Measurements from ENCODE around the gene LY6G6C. TPM values are rescaled to one million over a fixed set of nuclear protein-coding genes. Genes with fewer than 3 reads are reported as not detected.

LY6G6C gene
- 1.0 TPM in 1 of 2 replicates, not detected in the other for total RNA-seq (2022)
- percentile 23 among the genes with signal in this experiment for Bru-seq, nascent RNA
- percentile 38 among the genes with signal in this experiment for BruChase-seq, experiment 1, labeled RNA remaining after a 6-hour chase
- percentile 38 among the genes with signal in this experiment for BruChase-seq, experiment 2, labeled RNA remaining after a 2-hour chase
- long read RNA-seq, result 0 reads

- BruUV-seq (replicated peaks), result no TSS peak
- Mint-ChIP-seq H3K9me3 (ENCODE audit: low read depth, unreplicated experiment) (no peaks in the 10 kb centered on the region), H3K27me3 (ENCODE audit: unreplicated experiment) (peaks cover 15% of the 10 kb centered on the region), H3K27ac (ENCODE audit: unreplicated experiment) (peak within 1 kb of the TSS; percentile 0), H3K36me3 (ENCODE audit: insufficient read depth, unreplicated experiment) (peaks cover 13% of the 10 kb centered on the region), H3K4me1 (ENCODE audit: low read depth, unreplicated experiment) (peaks cover 34% of the 10 kb centered on the region), H3K4me3 (ENCODE audit: low read depth, unreplicated experiment) (no peak within 1 kb of the TSS)
- DNase-seq, result no peak
- CTCF ChIA-PET, result interaction anchor here (1.3 kb wide), 1 partner anchor 18 kb away, joined by 3 read pairs; the partner anchor contains the start of gene ABHD16A
- intact Hi-C loops (cut with micrococcal nuclease; ENCODE audit: unreplicated experiment), result no loop called here
- TF ChIP-seq CTCF (IDR thresholded peaks at IDR 0.05; ENCODE audit: unreplicated experiment), result no peak
These were observed at the start of gene LY6G6C for GRCh38 chr6:31721351-31722020. TSS of gene LY6G6C (minus strand) at chr6:31721746. CDS start at chr6:31721679, 67 bp downstream.

GRCh38 chr6:31770860-31771259 lies 49.3 kb upstream of the LY6G6C start:
- TF ChIP-seq CTCF (IDR thresholded peaks at IDR 0.05; ENCODE audit: unreplicated experiment), result no peak
- BruUV-seq (replicated peaks), result no TSS peak
- CTCF ChIA-PET, result interaction anchor here (0.6 to 2.8 kb wide), 13 partner anchors 31 to 118 kb away, joined by 3 to 51 read pairs (median 7); partner anchors contain the start of genes ABHD16A, CLIC1, DDAH2 and HSPA1A

GRCh38 chr6:31769684-31770371 lies 48.3 kb upstream of the LY6G6C start:
- Mint-ChIP-seq H3K27me3 (ENCODE audit: unreplicated experiment) (no peaks in the 10 kb centered on the region), H3K4me1 (ENCODE audit: low read depth, unreplicated experiment) (peaks cover 21% of the 10 kb centered on the region), H3K4me3 (ENCODE audit: low read depth, unreplicated experiment) (no peak overlapping the region), H3K36me3 (ENCODE audit: insufficient read depth, unreplicated experiment) (peaks cover 20% of the 10 kb centered on the region), H3K27ac (ENCODE audit: unreplicated experiment) (peak overlapping the region; percentile 40), H3K9me3 (ENCODE audit: low read depth, unreplicated experiment) (no peaks in the 10 kb centered on the region)
- no TSS peak for BruUV-seq (replicated peaks)
- intact Hi-C loops (cut with micrococcal nuclease; ENCODE audit: unreplicated experiment), result loop anchor here (1.0 to 10.0 kb wide), 3 partner anchors 41 to 175 kb away; partner anchors contain the start of genes CFB and DDAH2
- TF ChIP-seq CTCF (IDR thresholded peaks at IDR 0.05; ENCODE audit: unreplicated experiment), result peak; percentile 100
- CTCF ChIA-PET, result interaction anchor here (0.6 to 2.8 kb wide), 33 partner anchors 11 to 278 kb away, joined by 3 to 51 read pairs (median 4); partner anchors contain the start of genes ABHD16A, ATP6V1G2, CLIC1 and CSNK2B
- DNase-seq, result peak; percentile 99

More at GRCh38 chr6:31770860-31771259, 49.3 kb upstream of the LY6G6C start:
- peaks cover 31% of the 10 kb centered on the region for H3K4me1 Mint-ChIP-seq (ENCODE audit: low read depth, unreplicated experiment)
- H3K9me3 Mint-ChIP-seq (ENCODE audit: low read depth, unreplicated experiment), result no peaks in the 10 kb centered on the region
- H3K27me3 Mint-ChIP-seq (ENCODE audit: unreplicated experiment), result no peaks in the 10 kb centered on the region
- H3K4me3 Mint-ChIP-seq (ENCODE audit: low read depth, unreplicated experiment), result no peak overlapping the region
- intact Hi-C loops (cut with micrococcal nuclease; ENCODE audit: unreplicated experiment), result loop anchor here (10.0 kb wide), 1 partner anchor 174 kb away; the partner anchor contains the start of gene CFB
- H3K36me3 Mint-ChIP-seq (ENCODE audit: insufficient read depth, unreplicated experiment), result peaks cover 24% of the 10 kb centered on the region
- DNase-seq, result no peak
- H3K27ac Mint-ChIP-seq (ENCODE audit: unreplicated experiment), result no peak overlapping the region
